ENCODE results near the gene RNF215. TPM values are rescaled to one million over a fixed set of nuclear protein-coding genes. Genes with fewer than 3 reads are reported as not detected.

The RNF215 gene
- total and polyA plus RNA-seq, 8 donors = 14.6 to 27.5 (median 23.2) TPM

DNA sequence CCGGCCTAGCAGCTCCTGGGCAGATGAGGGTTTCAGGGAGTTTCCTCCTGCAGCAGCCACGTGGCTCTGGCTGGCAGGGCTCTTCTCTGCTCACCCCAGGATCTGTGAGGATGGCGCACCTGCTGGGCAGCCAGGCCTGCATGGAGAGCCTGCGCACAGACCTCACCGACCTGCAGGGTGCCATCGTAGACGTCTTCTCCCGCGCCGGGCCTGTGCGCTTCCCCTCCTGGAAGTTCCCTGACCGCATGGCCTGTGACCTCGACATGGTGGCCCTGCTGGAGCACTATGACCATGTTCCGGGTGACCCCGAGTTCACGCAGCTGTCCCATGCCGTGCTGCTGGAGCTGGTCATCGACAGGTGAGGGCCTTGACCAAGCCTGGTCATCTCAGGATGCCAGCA lies 21.3 kb downstream of the RNF215 start:
- intact Hi-C loops (cut with DNase I) = no loop called here
- Histone ChIP-seq H3K36me3 (peaks cover 0 to 10% of the 10 kb centered on the region in 2 donors), H3K4me1 (no peaks in the 10 kb centered on the region), H3K4me3 (no peak overlapping the region), H3K27ac (no peak overlapping the region), H3K9me3 (no peaks in the 10 kb centered on the region), H3K27me3 (no peaks in the 10 kb centered on the region)
- no peak for TF ChIP-seq CTCF (IDR thresholded peaks at IDR 0.05)
- peak in 1 of 4 donors; percentile 66 for DNase-seq
- ATAC-seq = no peak

DNA sequence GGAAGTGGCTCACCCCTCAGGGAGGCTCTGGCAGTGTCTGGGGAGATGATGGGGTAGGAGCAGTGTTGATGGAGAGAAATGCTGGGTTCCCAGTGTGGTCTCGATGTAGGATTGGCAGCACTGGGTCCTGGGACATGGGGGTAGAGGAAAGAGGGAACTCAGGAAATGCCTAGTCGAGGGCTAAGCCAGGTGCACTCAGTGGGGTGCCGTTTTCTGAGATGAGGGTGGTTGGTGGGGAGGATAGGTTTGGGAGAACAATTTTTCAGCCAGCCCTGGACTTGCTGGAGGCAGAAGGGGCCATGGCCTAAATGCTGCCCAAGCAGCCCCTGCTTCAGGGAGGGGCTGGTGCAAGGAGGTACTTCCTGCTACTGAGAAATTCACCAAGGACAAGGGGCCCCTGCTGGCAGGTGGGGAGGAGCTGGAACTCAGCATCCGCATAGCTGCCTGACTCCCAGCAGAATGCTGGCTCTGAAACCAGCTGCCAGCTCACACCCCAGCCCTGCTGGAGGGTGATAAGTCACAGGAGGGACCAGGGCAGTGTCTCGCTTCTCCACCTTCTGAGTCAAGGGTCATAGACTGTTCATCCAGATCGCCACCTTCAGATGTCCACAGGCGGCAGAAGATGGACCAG lies 24.4 kb downstream of the RNF215 start:
- Histone ChIP-seq H3K4me1 (peaks cover 0 to under 1% of the 10 kb centered on the region in 2 donors), H3K27ac (no peak overlapping the region), H3K27me3 (no peaks in the 10 kb centered on the region), H3K9me3 (no peaks in the 10 kb centered on the region), H3K36me3 (peaks cover 0 to 10% of the 10 kb centered on the region in 2 donors), H3K4me3 (no peak overlapping the region)
- DNase-seq (no peak), ATAC-seq (no peak)
- intact Hi-C loops (cut with DNase I) = no loop called here
- TF ChIP-seq CTCF (IDR thresholded peaks at IDR 0.05) = no peak

DNA sequence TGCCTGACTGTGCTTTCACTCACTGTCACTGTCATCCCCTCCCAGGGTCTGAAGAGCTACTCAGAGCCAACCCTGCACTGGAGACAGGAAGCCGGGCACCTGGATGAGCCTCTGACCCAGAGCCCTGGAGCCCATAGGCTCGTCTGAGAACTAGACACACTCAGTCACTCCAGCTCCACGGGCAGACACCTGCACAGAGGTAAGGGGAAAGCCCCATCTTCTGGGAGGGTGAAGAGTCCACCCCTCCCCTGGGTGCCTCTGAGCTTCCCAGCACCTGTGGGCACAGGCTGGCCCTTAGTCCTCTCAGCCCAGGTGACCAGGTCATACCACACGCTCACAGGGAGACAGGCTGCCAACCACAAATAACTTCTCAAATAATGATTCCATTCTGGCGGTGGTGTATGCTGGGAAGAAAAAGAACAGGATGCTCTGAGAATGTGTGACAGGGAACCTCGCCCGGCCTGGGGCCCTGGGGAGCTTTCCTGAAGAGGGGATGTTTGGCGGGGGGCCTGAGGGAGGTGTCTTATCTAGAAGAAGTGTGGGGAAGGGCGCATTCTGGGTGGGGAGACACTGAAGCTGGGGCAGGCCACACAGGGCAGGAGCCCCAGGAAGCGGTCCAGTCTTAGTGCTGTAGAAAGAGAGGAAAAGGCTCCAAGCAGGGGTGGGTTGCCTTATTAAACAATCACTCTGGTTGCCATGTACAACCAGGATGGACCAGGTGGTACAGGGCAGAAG lies 25.1 kb downstream of the RNF215 start:
- H3K27ac ChIP-seq = no peak overlapping the region
- ATAC-seq = no peak
- TF ChIP-seq CTCF (IDR thresholded peaks at IDR 0.05) = no peak
- H3K4me1 ChIP-seq = peaks cover 0 to 8% of the 10 kb centered on the region in 2 donors
- peaks cover 0 to 10% of the 10 kb centered on the region in 2 donors for H3K36me3 ChIP-seq
- intact Hi-C loops (cut with DNase I) = no loop called here
- no peaks in the 10 kb centered on the region for H3K9me3 ChIP-seq
- no peaks in the 10 kb centered on the region for H3K27me3 ChIP-seq
- DNase-seq = no peak
- no peak overlapping the region for H3K4me3 ChIP-seq

DNA sequence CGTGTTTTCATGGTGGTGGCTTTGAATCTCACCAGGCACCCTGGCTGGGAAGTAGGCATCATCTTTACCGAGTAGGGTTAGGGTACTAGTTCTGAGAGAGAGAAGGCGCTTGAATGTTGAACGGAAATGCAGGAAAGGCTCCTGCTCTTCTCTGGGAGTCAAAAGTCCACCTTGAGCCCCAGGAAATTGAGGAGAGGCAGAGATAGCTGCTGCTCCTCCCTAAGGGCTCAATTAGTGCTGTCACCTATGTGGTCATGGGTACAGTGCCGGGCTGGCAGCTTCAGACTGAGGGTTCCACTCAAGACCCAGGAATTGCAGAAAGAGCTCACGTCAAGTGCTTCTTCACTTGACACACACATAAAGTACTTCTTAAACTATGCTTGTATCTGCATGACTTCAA lies 28.7 kb downstream of the RNF215 start:
- intact Hi-C loops (cut with DNase I) = no loop called here
- Histone ChIP-seq H3K4me3 (no peak overlapping the region), H3K27ac (no peak overlapping the region), H3K27me3 (no peaks in the 10 kb centered on the region), H3K36me3 (no peaks in the 10 kb centered on the region), H3K4me1 (peaks cover 20 to 36% of the 10 kb centered on the region in 2 donors), H3K9me3 (no peaks in the 10 kb centered on the region)
- ATAC-seq (no peak), DNase-seq (no peak)
- no peak for TF ChIP-seq CTCF (IDR thresholded peaks at IDR 0.05)

GRCh38 chr22:30357650-30358215 lies 29.5 kb downstream of the RNF215 start:
- Histone ChIP-seq H3K36me3 (peaks cover 0 to 5% of the 10 kb centered on the region in 2 donors), H3K9me3 (no peaks in the 10 kb centered on the region), H3K4me3 (peak overlapping the region; percentile 76 to 85), H3K27ac (no peak overlapping the region), H3K4me1 (peaks cover 20 to 37% of the 10 kb centered on the region in 2 donors), H3K27me3 (no peaks in the 10 kb centered on the region)
- no peak for TF ChIP-seq CTCF (IDR thresholded peaks at IDR 0.05)
- intact Hi-C loops (cut with DNase I) = no loop called here
- peak in 1 of 4 donors; percentile 53 for DNase-seq
- no peak for ATAC-seq

Data from left lung (tissue), 10 donors.